ENCODE results near the gene NKTR.

- TF ChIP-seq, protein P1, sequence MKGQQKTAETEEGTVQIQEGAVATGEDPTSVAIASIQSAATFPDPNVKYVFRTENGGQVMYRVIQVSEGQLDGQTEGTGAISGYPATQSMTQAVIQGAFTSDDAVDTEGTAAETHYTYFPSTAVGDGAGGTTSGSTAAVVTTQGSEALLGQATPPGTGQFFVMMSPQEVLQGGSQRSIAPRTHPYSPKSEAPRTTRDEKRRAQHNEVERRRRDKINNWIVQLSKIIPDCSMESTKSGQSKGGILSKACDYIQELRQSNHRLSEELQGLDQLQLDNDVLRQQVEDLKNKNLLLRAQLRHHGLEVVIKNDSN (IDR thresholded peaks at IDR 0.05): no peak
- TF ChIP-seq CREB1 (IDR thresholded peaks at IDR 0.05; ENCODE audit: low read depth) (no peak; the same call in 1 of the 2 replicates), EP300 (IDR thresholded peaks at IDR 0.05; ENCODE audit: borderline replicate concordance) (no peak), TEAD4 (IDR thresholded peaks at IDR 0.05) (no peak), TCF12 (IDR thresholded peaks at IDR 0.05; ENCODE audit: low read depth) (no peak), RAD21 (IDR thresholded peaks at IDR 0.05; ENCODE audit: low read depth) (no peak), TAF1 (IDR thresholded peaks at IDR 0.05; ENCODE audit: low read depth) (0 out of 2 replicates have a peak, but pooled peaks have one; percentile 17)
- TF ChIP-seq, protein P2, sequence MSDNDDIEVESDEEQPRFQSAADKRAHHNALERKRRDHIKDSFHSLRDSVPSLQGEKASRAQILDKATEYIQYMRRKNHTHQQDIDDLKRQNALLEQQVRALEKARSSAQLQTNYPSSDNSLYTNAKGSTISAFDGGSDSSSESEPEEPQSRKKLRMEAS (IDR thresholded peaks at IDR 0.05): 0 out of 2 replicates have a peak, but pooled peaks have one; percentile 3
- TF ChIP-seq, protein P3, sequence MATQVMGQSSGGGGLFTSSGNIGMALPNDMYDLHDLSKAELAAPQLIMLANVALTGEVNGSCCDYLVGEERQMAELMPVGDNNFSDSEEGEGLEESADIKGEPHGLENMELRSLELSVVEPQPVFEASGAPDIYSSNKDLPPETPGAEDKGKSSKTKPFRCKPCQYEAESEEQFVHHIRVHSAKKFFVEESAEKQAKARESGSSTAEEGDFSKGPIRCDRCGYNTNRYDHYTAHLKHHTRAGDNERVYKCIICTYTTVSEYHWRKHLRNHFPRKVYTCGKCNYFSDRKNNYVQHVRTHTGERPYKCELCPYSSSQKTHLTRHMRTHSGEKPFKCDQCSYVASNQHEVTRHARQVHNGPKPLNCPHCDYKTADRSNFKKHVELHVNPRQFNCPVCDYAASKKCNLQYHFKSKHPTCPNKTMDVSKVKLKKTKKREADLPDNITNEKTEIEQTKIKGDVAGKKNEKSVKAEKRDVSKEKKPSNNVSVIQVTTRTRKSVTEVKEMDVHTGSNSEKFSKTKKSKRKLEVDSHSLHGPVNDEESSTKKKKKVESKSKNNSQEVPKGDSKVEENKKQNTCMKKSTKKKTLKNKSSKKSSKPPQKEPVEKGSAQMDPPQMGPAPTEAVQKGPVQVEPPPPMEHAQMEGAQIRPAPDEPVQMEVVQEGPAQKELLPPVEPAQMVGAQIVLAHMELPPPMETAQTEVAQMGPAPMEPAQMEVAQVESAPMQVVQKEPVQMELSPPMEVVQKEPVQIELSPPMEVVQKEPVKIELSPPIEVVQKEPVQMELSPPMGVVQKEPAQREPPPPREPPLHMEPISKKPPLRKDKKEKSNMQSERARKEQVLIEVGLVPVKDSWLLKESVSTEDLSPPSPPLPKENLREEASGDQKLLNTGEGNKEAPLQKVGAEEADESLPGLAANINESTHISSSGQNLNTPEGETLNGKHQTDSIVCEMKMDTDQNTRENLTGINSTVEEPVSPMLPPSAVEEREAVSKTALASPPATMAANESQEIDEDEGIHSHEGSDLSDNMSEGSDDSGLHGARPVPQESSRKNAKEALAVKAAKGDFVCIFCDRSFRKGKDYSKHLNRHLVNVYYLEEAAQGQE (IDR thresholded peaks at IDR 0.05; ENCODE audit: low read depth): no peak
Observed at GRCh38 chr3:42600958-42601675, 631 bp downstream of the NKTR start.
